Nucleus accumbens (tissue), 56 donors: ENCODE data around the gene UBL5.
"Not testable (repeated sequence)": the region's sequence is repeated elsewhere in the genome, so short reads cannot be mapped to it uniquely, and the experiment has no call there.

ENCODE experiments used
- DNase-seq, 56 donors: peaks; one replicate each; lab custom pipeline; 2025; lab: John Stamatoyannopoulos, UW

UBL5 gene

GRCh38 chr19:9808855-9809824, 18.6 kb upstream of the UBL5 start:
- DNase-seq, result no peak

GRCh38 chr19:9811139-9811538, 16.6 kb upstream of the UBL5 start:
- no peak for DNase-seq

DNA sequence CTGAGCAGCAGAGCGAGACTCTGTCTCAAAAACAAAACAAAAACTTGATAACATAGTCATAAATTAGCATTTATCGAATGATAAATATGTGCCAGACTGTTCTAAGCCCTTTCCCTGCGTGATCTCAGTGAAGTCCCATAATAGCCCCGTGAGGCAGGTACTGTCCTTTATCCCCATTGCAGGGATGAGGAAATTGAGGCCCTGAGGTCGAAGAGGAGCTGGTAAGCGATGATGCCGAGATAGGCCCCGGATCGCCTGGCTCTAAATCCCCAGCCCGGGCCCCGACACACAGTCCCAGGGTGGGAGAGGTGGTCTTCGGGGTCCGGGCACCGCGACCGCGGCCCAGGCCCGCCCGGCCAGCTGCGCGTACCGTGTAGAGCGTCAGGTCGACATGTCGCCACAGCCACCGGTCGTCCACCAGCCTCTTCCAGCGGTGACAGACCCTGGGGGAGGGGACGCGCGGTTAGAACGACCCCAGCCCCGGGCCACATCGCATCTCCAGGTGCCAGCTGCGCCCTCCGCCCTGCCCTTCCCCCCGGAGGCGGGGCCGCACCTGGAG, 9.5 kb upstream of the UBL5 start:
- peak in 1 of 56 donors; percentile 29 for DNase-seq

GRCh38 chr19:9818734-9819595, 8.8 kb upstream of the UBL5 start, which contains the start of gene FBXL12:
TSS of gene FBXL12 (minus strand) at chr19:9819079. CDS start at chr19:9818813, 266 bp downstream.
- peak; percentile 89 to 100 (median 100) for DNase-seq

- DNase-seq, result no peak
Measured at GRCh38 chr19:9819596-9819909, 8.2 kb upstream of the UBL5 start.

GRCh38 chr19:9820034-9820433, 7.7 kb upstream of the UBL5 start:
- DNase-seq, result not testable (repeated sequence)

DNA sequence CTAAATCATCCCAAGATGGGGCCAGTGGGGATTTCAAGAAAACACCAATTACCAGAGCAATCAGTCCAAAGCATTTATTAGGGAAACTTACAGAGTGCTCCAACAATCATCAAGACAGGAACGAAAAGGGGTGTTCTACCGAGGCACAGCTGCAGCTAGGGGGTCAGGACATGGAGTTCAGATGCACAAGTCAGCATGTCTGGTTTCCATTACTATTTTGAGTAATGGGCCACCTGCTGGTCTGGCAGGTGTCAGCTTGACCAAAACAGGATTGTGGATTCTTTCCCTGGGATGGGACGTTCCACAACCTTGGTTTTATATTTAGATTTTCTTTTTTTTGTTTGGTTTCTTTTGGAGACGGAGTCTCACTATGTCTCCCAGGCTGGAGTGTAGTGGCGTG, 3.9 kb upstream of the UBL5 start:
- no peak for DNase-seq

DNA sequence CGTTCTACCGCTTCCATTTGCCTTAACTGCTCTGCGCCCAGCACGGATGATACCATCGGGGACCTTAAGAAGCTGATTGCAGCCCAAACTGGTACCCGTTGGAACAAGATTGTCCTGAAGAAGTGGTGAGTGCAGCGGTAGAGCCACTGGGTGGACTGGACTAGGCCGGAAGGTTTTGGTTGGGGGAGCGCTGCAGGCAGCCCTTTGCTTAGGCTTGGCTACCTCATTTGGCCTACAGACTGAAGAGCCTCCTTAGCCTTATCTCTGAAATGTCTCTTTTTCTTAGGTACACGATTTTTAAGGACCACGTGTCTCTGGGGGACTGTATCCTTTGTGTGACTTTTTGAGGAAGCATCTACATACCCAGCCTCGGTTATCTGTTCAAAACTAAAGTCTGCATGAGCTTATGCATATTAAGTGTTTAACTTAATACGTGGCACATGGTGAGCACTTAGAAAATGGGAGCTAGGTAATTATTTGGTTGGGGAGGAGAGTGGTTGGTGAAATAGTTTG, 889 bp downstream of the UBL5 start:
- no peak for DNase-seq

- peak in 3 of 56 donors; percentile 38 to 63 (median 55) for DNase-seq
Measured at GRCh38 chr19:9834307-9834725, 6.6 kb downstream of the UBL5 start.

GRCh38 chr19:9834726-9835506, 7.2 kb downstream of the UBL5 start, which contains the start of gene PIN1:
TSS of gene PIN1 (plus strand) at chr19:9835318. CDS start at chr19:9835345, 27 bp downstream.
- DNase-seq, result peak; percentile 74 to 99 (median 97)

DNA sequence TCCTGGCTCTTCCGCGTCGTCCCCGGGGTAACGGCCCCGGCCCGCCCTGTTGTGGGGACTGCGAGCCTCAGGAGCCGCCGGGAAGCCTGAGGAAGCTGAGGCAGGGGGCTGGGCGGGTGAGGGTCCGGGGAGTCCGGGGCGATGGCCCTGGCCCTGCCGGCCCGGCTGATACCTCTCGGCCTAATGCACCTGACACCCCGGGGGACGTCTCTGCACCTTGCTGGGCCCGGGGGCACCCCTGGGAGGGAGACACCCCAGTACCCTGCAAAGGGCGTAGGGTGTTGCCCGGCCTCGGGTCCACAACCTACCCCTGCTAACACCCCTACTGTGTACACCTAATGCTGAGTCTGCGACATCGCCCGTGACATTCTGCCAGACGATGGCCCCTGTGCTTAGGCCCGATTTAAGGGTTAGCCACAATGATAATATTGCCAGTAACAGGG, 7.8 kb downstream of the UBL5 start:
- DNase-seq, result peak in 6 of 56 donors; percentile 26 to 47 (median 34)

- DNase-seq, result no peak
Measured at GRCh38 chr19:9836021-9836420, 8.3 kb downstream of the UBL5 start.

- no peak for DNase-seq
Measured at GRCh38 chr19:9838324-9838723, 10.6 kb downstream of the UBL5 start.

- DNase-seq, result no peak
Measured at GRCh38 chr19:9839415-9839814, 11.7 kb downstream of the UBL5 start.

DNA sequence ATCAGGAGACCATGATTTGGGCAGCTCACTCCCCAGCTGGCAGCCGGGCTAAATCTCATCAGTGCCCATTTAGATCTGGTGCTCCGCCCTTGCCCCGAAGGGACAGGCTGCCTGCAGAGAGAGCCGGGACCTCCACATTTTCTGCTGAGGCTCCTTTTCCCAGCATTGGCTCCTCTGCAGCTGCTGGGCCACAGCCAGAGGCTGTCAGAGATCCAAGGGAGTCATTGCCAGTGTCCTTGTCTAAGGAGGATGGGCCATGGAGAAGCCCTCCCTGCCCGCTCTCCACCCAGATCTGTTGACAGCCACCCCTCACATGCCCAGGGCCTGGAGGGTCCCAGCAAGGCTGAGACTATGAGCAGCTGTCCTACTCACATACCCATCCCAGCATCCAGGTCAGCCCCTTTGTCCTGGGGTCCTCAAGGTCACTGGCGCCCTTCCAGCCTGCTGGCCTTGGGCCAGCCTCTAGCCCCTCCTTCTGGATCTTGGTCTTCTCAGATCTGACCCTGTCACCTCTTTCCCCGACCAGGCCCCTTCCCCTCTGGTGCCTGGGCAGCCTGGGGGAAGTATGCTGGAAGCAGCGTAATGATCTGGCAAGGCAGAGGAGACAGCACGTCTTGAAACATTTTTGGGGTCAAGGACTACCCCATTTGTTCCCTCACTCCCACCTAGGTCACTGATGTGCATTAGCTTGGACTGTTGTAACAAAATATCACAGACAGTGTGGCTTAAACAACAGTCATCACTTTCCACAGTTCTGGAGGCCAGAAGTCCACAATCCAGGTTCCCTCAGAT, 15.3 kb downstream of the UBL5 start:
- DNase-seq, result peak in 8 of 56 donors; percentile 2 to 45 (median 12)

DNA sequence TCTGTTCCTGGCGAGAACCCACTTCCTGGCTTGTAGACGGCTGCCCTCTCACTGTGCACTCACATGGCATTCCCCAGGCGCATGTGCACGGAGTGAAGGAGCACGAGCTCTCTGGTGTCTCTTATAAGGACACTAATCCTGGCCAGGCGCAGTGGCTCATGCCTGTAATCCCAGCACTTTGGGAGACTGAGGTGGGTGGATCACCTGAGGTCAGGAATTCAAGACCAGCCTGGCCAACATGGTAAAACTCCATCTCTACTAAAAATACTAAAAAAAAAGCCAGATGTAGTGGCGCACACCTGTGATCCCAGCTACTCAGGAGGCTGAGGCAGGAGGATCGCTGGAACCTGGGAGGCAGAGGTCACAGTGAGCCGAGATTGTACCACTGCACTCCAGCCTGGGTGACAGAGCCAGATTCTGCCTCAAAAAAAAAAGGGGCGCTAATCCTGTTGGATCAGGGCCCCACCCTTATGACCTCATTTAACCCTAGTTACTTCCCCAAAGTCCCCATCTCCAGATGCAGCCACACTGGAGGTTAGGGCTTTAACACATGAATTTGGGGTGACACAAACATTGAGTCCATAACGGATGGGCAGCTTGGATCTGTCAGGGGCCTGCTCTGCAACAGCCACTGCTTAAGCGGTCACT, 16.0 kb downstream of the UBL5 start:
- DNase-seq, result not testable (repeated sequence)

- peak in 36 of 56 donors; percentile 6 to 69 (median 31) for DNase-seq
Measured at GRCh38 chr19:9847087-9847671, 19.5 kb downstream of the UBL5 start.

- peak in 5 of 56 donors; percentile 4 to 19 (median 7) for DNase-seq
Measured at GRCh38 chr19:9848060-9848459, 20.3 kb downstream of the UBL5 start.
